GM19467 (cell line): ENCODE data around the gene LGALS12.

Experiments
- ATAC-seq: cut with Tn5 transposase; IDR thresholded peaks from one replicate; pipeline ENCODE4 v1.9.1; 2021; ENCODE audit warnings: mild to moderate bottlenecking, moderate library complexity; ENCODE audit not compliant: unreplicated experiment

LGALS12 gene

GRCh38 chr11:63505857-63506528, at the start of gene LGALS12:
TSS of gene LGALS12 (plus strand) at chr11:63506084. CDS start at chr11:63506459, 375 bp downstream.
- ATAC-seq: no peak

DNA sequence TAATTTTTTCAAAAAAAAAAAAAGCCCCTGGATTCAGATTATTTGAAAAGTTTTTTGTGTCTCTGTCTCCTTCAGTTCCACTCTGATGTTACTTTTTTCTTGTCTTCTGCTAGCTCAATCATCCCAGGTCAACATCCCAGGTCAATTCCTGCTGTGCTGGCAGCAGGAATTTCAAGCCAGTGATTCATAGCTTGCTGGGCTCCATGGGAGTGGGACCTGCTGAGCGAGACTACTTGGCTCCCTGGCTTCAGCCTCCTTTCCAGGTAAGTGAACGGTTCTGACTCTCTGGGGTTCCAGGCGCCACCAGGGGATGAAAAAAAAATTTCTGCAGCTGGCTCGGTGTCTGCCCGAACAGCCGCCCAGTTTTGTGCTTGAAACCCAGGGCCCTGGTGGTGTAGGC, 46.3 kb upstream of the LGALS12 start:
- no peak for ATAC-seq

DNA sequence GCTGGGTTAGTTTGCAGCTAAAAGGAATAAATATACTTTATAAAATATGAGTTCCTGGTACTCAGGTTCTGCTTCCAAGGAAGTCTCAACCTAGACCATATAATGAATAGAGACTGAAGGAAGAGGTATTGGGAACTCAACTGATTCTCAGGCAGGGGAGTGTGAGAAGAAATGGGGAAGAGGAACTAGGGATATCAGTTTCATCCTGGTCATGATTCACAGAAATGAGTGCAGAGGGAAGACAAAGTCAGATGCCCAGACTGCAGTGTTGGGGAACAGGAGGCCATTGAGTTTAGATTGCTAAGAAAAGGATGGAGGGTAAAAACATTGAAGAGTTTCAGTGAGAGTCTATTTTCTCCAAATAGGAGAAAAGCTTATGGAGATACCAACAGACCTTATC, 43.7 kb upstream of the LGALS12 start:
- no peak for ATAC-seq

GRCh38 chr11:63470311-63470710, 35.6 kb upstream of the LGALS12 start:
- ATAC-seq: no peak

DNA sequence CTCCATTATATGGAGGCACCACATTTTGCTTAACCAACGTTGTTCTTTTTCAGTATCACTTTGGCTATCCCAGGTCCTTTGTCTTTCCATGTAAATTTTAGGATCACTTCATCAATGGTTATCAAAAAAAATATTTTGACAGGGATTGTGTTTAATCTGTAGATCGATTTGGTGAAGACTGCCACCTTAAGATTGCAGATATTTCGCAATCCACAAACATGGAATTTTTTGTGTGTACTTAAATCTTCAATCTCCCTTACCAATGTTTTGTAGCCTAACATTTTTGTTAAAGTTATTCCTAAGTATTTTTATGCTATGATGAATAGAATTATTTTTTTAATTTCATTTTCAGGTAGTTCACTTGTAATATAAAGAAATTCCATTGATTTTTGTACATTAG, 33.5 kb upstream of the LGALS12 start:
- no peak for ATAC-seq

DNA sequence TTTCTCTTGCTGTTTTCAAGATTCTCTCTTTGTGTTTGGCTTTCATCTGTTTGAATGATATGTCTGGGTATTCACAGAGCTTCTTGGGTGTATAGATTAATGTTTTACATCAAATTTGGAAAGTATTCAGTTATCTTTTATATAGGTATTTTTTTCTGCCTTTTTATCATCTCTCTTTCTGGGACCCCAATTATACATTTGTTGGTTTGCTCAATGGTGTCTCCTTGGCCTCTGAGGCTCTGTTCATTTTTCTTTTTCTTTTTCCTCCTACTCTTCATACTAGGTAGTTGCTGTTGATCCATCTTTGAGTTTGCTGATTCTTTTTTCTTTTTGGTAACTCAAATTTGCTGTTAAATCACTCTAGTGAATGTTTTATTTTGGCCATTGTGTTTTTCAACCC, 29.3 kb upstream of the LGALS12 start:
- ATAC-seq: no peak

DNA sequence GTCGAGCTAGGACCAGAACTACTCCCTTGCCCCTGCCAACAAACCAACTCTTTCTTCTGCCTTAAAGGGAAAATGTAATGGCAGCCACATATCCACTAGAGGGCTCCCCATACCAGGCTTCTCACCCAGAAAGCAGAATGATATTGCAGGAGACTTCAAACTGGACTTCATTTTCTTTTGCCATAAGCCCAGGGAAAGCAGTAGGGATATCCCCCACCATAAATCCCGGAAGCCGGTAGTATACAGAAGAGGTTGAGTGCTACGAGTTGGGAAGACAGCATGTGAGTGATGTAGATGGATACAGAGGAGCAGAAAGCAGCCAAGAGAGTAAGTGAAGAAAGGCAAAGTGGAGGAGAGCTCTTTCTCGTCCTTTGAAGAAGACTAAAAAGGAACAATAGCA, 27.0 kb upstream of the LGALS12 start:
- no peak for ATAC-seq

DNA sequence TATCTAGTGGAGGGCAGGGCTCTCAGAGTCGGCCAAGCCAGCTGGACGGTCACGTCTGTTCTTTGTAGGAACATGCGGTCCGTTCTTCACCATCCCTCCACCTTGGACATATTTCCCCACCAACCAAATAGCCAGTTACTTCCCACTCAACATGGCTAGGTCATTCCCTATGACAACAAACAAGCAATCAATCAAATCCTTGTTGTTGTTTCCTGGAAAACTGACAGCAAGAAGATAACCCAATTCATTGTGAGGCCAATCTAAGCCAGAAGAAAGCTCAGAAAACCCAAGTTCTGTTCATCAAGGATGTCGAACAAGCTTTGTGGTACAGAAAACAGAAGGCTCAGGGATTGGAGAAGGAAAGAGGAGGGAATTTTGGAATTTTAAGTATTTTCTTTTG, 25.8 kb upstream of the LGALS12 start:
- no peak for ATAC-seq

GRCh38 chr11:63485777-63486176, 20.1 kb upstream of the LGALS12 start:
- ATAC-seq: no peak

DNA sequence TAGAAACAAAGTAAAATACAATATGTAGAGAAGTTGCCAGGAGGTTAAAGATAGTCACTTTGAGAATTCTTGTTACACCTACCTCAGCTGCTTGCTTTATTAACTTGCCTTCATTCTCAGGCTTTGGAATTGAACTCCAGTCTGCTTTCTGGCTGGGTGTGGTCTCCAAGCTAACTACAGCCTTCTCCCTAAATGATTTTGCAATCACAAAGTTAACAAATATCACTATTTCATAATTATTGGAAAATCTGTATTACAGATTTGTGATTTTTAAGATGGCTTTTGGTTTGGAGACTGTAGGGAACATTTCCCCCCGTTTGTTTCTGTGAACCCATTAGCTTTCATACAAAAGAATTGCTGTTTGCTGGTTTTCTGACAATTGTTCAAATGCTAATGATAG, 17.1 kb upstream of the LGALS12 start:
- no peak for ATAC-seq

DNA sequence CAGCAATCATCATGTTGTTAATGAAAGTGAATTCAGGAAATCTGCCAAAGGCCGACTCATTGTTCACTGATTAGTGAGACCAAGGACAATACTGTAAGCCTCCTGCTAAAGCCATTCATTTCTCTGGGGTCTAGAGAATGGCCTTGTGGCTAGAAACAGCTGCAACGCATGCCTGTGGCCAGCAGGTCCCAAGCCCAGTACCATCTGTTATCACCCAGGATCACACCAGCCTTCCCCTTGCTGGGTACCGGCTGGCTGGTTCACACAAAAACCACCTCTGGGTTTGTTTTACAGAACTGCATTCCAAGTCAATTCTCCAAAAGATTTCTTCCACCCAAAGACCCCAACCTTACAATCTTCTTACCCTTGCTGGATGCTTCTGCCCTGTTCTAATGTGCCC, 16.0 kb upstream of the LGALS12 start:
- ATAC-seq: no peak

DNA sequence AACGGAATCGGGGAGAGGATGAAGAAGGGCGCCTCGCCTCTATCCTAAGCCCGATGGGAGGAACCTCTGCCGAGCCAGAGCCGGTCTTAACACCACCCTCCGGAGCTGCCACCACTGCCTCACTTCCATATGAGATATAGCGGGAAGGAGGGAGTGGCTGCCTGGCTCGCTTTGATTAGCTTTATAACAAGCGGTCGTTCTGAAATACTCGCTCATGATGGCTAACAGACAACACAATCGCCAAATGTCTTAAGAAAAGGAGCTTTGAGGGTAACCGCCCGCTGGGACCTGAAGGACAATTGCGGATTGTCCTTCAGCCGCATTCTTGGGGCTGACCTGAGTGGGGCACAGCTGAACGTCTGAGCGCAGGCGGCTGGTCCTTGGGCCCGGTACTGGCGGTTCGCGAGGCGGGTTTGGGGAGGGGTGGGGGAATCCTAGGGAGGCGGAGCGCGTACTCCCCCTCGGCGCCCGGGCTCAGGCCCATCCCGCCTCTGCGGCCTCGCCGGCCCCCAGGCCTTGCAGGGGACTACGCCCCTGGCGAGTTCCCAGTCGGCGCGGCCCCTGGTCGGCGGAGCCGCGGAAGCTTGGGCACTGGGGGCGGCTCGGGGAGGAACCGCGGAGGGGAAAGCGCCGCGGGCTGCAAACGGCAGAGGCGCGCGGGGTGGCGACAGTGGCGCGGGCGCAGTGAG, 15.2 kb upstream of the LGALS12 start, which contains the start of gene PLAAT5:
Gene PLAAT5, minus strand, starts transcription at position 617 of the 689 bp plus-strand sequence. Its CDS starts 133 bp downstream, at position 484.
- no peak for ATAC-seq

- no peak for ATAC-seq
Observed at GRCh38 chr11:63491240-63491587, 14.7 kb upstream of the LGALS12 start.

DNA sequence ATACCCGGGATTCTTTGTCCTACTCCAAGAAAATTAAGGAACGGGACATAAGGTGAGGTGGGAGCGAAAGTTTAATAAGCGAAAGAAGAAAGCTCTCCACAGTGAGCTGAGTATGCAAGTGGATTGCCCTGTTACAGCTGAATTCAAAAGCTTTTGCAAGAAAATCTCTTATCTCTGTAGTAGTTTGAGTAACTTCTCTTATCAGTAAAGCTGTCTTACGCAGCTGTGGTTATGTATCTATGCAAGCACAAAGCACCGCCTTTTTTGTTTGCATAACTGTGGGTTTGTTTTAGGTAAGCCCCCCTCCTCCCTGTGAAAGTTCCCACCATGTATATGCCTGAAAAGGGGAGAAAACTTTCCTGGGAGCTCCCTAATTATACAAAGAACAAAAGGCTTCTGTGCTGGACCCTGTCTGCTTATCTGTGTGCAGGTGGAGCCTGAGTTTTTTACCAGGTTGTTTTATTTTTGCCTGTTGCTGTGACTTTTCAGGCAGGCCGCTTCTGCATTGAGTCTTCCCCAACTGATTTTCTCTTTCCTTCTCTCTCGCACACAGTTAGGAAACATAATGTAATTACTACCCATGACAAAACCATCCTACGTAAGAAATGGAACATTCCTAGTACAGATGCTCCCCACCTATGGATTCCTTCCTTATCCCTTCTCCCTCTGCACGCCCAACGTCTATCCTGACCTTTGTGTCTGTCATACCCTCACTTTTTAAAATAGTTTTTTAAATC, 14.1 kb upstream of the LGALS12 start:
- no peak for ATAC-seq

- ATAC-seq: no peak
Observed at GRCh38 chr11:63492441-63492840, 13.4 kb upstream of the LGALS12 start.

DNA sequence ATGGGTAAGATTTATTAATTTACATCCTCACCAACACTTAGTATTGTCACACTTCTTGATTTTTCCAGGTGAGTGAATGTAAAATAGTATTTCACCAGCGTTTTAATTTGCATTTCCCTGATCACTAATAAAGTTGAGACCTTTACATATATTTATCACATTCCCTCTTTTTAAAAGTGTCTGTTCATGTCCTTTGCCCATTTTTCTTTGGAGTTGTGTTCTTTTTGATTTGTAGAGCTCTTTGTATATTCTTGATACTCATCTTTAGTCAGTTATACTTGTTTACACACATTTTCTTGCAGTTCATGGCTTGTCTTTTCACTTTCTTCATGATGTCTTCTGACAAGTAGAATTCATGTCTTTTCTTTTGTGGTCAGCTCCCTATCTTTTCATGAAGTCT, 12.8 kb upstream of the LGALS12 start:
- no peak for ATAC-seq

DNA sequence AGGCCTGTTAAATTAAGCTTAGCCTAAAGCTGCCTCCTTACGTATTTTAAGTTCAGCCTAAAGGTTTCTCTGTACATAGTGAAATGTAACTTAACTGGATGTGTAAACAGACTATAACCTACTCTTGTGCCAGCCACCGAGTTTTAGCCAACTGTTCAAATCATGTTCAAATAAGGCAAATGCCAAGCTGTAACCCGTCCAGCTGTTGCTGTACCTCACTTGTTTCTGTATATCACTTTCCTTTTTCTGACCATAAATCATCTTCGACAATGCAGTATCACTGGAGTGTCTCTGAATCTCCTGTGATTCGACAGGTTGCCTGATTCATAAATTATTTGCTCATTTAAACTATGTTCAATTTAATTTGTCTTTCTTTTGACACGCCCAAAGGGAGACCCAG, 10.9 kb upstream of the LGALS12 start:
- no peak for ATAC-seq

GRCh38 chr11:63499874-63500273, 6.0 kb upstream of the LGALS12 start:
- no peak for ATAC-seq

DNA sequence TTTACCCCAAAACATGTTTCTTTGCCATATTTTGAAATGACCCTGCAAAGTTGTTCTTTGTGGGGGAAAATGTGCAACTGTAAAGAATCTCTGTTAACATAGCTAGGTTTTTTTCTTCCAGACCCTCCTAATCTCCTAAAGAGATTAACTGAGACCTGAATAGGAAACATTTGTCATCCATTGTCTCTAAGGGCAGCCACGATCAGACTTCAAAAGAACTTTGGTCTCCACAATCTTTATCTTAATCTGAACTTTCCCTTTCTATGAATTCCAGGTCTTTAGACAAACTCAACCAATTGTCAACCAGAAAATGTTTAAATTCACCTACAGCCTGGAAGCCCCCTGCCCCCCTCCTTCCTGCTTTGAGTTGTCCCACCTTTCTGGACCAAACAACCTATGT, 4.6 kb upstream of the LGALS12 start:
- no peak for ATAC-seq

DNA sequence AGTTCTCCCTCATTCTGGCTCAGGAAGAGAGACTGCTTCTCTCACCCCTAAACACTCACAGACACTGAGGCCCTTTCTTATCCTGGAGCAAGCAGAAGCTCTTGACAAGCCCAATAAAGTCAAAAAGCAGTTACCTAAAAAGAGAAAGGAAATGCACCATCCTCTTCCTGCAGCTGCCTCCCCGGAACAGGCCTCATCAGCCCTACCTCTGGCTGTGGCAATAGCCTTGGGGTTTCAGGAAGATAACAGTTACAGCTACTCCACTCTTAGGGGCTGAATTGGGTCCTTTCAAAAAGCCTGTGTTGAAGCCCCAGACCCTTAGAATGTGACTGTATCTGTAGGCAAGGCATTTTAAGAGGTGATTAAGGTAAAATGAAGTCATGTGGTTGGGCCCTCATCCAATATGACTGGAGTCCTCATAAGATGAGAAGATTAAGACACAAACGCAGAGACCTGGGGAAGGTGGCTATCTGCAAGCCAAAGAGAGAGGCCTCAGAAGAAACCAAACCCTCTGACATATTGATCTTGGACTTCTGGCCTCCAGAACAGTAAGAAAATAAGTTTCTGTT, 3.5 kb upstream of the LGALS12 start:
- ATAC-seq: no peak

- ATAC-seq: no peak
Observed at GRCh38 chr11:63503492-63503891, 2.4 kb upstream of the LGALS12 start.

DNA sequence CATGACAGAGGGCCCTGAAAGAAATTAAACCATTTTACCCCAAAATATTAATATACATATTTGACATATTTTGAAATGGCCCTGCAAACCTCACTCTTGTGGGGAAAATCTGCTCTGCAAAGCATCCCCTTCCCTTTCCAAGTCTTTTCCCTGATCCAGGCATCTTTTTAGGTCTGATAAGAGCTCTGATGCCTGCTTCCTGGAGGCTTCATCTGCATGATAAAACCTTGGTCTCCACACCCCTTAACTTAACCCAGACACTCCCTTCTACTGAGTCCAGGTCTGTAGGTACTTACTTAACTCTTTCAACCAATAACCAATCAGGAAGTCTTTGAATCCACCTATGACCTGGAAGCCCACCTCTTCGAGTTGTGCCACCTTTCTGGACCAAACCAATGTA, 1.8 kb upstream of the LGALS12 start:
- ATAC-seq: no peak
